GM23338 (cell line): ENCODE results near the gene STK4. TPM values are rescaled to one million over a fixed set of nuclear protein-coding genes. Genes with fewer than 3 reads are reported as not detected.

Experiments
- EZH2phosphoT487 ChIP-seq: fragments of 200-600 bp; sonication (generic); IDR thresholded peaks from one replicate; pipeline ENCODE4 v1.8.1; 2018; ENCODE audit warnings: antibody characterized with exemption; ENCODE audit not compliant: unreplicated experiment
- ZNF331 ChIP-seq: fragments of 250-450 bp; sonication (Bioruptor Pico); IDR thresholded peaks from 2 replicates; pipeline ENCODE4 v1.5.0; 2020; ENCODE audit warnings: low read depth, mild to moderate bottlenecking, moderate library complexity
- polyA plus RNA-seq: library from polyadenylated mRNA; unstranded; fragments of >200 nt; fragmentation: Nextera tagmentation; extraction: Ambion mirVana; gene quantifications from 2 replicates; pipeline ENCODE4 v1.2.1, GENCODE V29; 2016
- total RNA-seq: library from RNA; depleted of rRNA; stranded (reverse); fragments of >200 nt; shearing (Covaris generic); gene quantifications from 2 replicates; pipeline ENCODE4 v1.2.3, GENCODE V29; 2014
- TF ChIP-seq, protein P1 (sequence below): fragments of 250-450 bp; sonication (Bioruptor Pico); IDR thresholded peaks from 2 replicates; pipeline ENCODE4 v1.5.0; 2020; ENCODE audit warnings: mild to moderate bottlenecking, moderate library complexity
- TF ChIP-seq, protein P2 (sequence below): IDR thresholded peaks from 2 replicates; pipeline ENCODE4 v1.6.1; 2016; ENCODE audit warnings: antibody characterized with exemption
- TF ChIP-seq, protein P3 (sequence below), 2 experiments: fragments of 200-600 bp in 1 of 2; sonication (generic) in 1 of 2; conservative IDR thresholded peaks; 2 replicates each; pipeline versions ENCODE4 v1.5.1 to v1.6.1; 2016 to 2017; ENCODE audit warnings: antibody characterized with exemption in 2 of 2, low read depth in 2 of 2, mild to moderate bottlenecking in 2 of 2, moderate library complexity in 1 of 2

Gene STK4
- total and polyA plus RNA-seq, 2 experiments from 2014 or later: 37.7 to 58.7 TPM

DNA sequence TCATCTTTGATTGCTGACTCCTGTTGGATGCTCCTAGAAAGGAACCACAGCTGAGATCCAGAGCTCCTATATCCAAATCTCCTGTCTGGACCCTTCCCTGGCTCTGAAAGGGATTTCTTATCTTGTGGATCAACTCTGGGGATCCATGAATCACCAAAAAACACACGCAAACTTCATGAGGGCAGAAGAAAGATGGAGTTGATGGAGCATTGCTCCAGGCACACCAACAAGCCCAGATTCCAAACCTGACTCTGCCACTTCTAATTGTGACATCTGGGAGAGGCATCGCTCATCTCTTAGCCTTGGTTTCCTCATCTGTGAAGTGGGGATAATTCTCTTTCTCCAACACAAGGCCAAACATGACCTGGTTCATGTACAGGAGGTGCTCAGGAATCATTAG lies 127.9 kb downstream of the STK4 start (continued):
- TF ChIP-seq, protein P1, sequence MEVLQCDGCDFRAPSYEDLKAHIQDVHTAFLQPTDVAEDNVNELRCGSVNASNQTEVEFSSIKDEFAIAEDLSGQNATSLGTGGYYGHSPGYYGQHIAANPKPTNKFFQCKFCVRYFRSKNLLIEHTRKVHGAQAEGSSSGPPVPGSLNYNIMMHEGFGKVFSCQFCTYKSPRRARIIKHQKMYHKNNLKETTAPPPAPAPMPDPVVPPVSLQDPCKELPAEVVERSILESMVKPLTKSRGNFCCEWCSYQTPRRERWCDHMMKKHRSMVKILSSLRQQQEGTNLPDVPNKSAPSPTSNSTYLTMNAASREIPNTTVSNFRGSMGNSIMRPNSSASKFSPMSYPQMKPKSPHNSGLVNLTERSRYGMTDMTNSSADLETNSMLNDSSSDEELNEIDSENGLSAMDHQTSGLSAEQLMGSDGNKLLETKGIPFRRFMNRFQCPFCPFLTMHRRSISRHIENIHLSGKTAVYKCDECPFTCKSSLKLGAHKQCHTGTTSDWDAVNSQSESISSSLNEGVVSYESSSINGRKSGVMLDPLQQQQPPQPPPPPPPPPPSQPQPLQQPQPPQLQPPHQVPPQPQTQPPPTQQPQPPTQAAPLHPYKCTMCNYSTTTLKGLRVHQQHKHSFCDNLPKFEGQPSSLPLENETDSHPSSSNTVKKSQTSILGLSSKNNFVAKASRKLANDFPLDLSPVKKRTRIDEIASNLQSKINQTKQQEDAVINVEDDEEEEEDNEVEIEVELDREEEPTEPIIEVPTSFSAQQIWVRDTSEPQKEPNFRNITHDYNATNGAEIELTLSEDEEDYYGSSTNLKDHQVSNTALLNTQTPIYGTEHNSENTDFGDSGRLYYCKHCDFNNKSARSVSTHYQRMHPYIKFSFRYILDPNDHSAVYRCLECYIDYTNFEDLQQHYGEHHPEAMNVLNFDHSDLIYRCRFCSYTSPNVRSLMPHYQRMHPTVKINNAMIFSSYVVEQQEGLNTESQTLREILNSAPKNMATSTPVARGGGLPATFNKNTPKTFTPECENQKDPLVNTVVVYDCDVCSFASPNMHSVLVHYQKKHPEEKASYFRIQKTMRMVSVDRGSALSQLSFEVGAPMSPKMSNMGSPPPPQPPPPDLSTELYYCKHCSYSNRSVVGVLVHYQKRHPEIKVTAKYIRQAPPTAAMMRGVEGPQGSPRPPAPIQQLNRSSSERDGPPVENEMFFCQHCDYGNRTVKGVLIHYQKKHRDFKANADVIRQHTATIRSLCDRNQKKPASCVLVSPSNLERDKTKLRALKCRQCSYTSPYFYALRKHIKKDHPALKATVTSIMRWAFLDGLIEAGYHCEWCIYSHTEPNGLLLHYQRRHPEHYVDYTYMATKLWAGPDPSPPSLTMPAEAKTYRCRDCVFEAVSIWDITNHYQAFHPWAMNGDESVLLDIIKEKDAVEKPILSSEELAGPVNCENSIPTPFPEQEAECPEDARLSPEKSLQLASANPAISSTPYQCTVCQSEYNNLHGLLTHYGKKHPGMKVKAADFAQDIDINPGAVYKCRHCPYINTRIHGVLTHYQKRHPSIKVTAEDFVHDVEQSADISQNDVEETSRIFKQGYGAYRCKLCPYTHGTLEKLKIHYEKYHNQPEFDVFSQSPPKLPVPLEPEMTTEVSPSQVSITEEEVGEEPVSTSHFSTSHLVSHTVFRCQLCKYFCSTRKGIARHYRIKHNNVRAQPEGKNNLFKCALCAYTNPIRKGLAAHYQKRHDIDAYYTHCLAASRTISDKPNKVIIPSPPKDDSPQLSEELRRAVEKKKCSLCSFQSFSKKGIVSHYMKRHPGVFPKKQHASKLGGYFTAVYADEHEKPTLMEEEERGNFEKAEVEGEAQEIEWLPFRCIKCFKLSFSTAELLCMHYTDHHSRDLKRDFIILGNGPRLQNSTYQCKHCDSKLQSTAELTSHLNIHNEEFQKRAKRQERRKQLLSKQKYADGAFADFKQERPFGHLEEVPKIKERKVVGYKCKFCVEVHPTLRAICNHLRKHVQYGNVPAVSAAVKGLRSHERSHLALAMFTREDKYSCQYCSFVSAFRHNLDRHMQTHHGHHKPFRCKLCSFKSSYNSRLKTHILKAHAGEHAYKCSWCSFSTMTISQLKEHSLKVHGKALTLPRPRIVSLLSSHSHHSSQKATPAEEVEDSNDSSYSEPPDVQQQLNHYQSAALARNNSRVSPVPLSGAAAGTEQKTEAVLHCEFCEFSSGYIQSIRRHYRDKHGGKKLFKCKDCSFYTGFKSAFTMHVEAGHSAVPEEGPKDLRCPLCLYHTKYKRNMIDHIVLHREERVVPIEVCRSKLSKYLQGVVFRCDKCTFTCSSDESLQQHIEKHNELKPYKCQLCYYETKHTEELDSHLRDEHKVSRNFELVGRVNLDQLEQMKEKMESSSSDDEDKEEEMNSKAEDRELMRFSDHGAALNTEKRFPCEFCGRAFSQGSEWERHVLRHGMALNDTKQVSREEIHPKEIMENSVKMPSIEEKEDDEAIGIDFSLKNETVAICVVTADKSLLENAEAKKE: no peak
- TF ChIP-seq, protein P2, sequence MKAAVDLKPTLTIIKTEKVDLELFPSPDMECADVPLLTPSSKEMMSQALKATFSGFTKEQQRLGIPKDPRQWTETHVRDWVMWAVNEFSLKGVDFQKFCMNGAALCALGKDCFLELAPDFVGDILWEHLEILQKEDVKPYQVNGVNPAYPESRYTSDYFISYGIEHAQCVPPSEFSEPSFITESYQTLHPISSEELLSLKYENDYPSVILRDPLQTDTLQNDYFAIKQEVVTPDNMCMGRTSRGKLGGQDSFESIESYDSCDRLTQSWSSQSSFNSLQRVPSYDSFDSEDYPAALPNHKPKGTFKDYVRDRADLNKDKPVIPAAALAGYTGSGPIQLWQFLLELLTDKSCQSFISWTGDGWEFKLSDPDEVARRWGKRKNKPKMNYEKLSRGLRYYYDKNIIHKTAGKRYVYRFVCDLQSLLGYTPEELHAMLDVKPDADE: no peak
- TF ChIP-seq, protein P3, sequence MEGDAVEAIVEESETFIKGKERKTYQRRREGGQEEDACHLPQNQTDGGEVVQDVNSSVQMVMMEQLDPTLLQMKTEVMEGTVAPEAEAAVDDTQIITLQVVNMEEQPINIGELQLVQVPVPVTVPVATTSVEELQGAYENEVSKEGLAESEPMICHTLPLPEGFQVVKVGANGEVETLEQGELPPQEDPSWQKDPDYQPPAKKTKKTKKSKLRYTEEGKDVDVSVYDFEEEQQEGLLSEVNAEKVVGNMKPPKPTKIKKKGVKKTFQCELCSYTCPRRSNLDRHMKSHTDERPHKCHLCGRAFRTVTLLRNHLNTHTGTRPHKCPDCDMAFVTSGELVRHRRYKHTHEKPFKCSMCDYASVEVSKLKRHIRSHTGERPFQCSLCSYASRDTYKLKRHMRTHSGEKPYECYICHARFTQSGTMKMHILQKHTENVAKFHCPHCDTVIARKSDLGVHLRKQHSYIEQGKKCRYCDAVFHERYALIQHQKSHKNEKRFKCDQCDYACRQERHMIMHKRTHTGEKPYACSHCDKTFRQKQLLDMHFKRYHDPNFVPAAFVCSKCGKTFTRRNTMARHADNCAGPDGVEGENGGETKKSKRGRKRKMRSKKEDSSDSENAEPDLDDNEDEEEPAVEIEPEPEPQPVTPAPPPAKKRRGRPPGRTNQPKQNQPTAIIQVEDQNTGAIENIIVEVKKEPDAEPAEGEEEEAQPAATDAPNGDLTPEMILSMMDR (conservative IDR thresholded peaks at IDR 0.05; ENCODE audit: low read depth in 2 of 2): no peak
- TF ChIP-seq ZNF331 (CRISPR knock-in tag) (no peak), EZH2phosphoT487 (no peak)
